GM12865 (cell line): Measurements from ENCODE around the gene TDG.

Source experiments
- DNase-seq: peaks from one replicate; pipeline ENCODE4 v3.0.0; 2010; ENCODE audit warnings: low read depth
- H3K4me3 ChIP-seq: 2 replicates; pipeline ENCODE4 v1.5.1; 2011; ENCODE audit warnings: mild to moderate bottlenecking, low read depth, low read length, control low read depth
- CTCF ChIP-seq: IDR thresholded peaks from 2 replicates; pipeline ENCODE4 v1.5.1; 2011; ENCODE audit warnings: low read length, control low read depth, low read depth, inconsistent platforms; ENCODE audit not compliant: insufficient read depth; ENCODE audit errors: missing control alignments

Gene TDG

GRCh38 chr12:104000807-104001434 lies 35.2 kb downstream of the TDG start:
- peak; percentile 9 for DNase-seq
- no peak overlapping the region for H3K4me3 ChIP-seq
- TF ChIP-seq CTCF = no peak

- TF ChIP-seq CTCF = no peak
- no peak for DNase-seq
- H3K4me3 ChIP-seq = no peak overlapping the region
These were observed 37.0 kb downstream of the TDG start for GRCh38 chr12:104002686-104003085.

- no peak for TF ChIP-seq CTCF
- DNase-seq = no peak
- no peak overlapping the region for H3K4me3 ChIP-seq
These were observed 37.9 kb downstream of the TDG start for GRCh38 chr12:104003596-104003995.

GRCh38 chr12:104006929-104007328 lies 41.3 kb downstream of the TDG start:
- H3K4me3 ChIP-seq = no peak overlapping the region
- no peak for TF ChIP-seq CTCF
- no peak for DNase-seq

- no peak for DNase-seq
- H3K4me3 ChIP-seq = no peak overlapping the region
These were observed 44.4 kb downstream of the TDG start for GRCh38 chr12:104010121-104010520.

GRCh38 chr12:104010606-104011169 lies 45.0 kb downstream of the TDG start:
- no peak for DNase-seq
- H3K4me3 ChIP-seq = no peak overlapping the region
- TF ChIP-seq CTCF = no peak

More at GRCh38 chr12:104010121-104010520, 44.4 kb downstream of the TDG start:
- no peak for TF ChIP-seq CTCF

- H3K4me3 ChIP-seq = no peak overlapping the region
- DNase-seq = no peak
- no peak for TF ChIP-seq CTCF
These were observed 45.6 kb downstream of the TDG start for GRCh38 chr12:104011253-104011652.
